Measurements from ENCODE around the gene SCP2.

The SCP2 gene

GRCh38 chr1:52927212-52928014, at the start of gene SCP2:
Gene SCP2, plus strand, starts transcription at chr1:52927276. Its CDS starts 121 bp downstream, at chr1:52927397.
- DNase-seq (ENCODE audit: low read depth in 2 of 2): peak; percentile 63 to 71

GRCh38 chr1:52877554-52877953, 49.5 kb upstream of the SCP2 start:
- DNase-seq (ENCODE audit: low read depth in 2 of 2): no peak

- DNase-seq (ENCODE audit: low read depth in 2 of 2): no peak
Observed at GRCh38 chr1:52880206-52880605, 46.9 kb upstream of the SCP2 start.

GRCh38 chr1:52887483-52887882, 39.6 kb upstream of the SCP2 start:
- no peak for DNase-seq (ENCODE audit: low read depth in 2 of 2)

GRCh38 chr1:52892424-52893215, 34.5 kb upstream of the SCP2 start:
- DNase-seq (ENCODE audit: low read depth in 2 of 2): no peak

- no peak for DNase-seq (ENCODE audit: low read depth in 2 of 2)
Observed at GRCh38 chr1:52899445-52899894, 27.6 kb upstream of the SCP2 start.

- DNase-seq (ENCODE audit: low read depth in 2 of 2): no peak
Observed at GRCh38 chr1:52900402-52900801, 26.7 kb upstream of the SCP2 start.

GRCh38 chr1:52901384-52901783, 25.7 kb upstream of the SCP2 start:
- no peak for DNase-seq (ENCODE audit: low read depth in 2 of 2)

- DNase-seq (ENCODE audit: low read depth in 2 of 2): no peak
Observed at GRCh38 chr1:52904208-52904926, 22.7 kb upstream of the SCP2 start.

GRCh38 chr1:52904927-52905698, 22.0 kb upstream of the SCP2 start:
- peak in 1 of 2 experiments; percentile 15 for DNase-seq (ENCODE audit: low read depth in 2 of 2)

- no peak for DNase-seq (ENCODE audit: low read depth in 2 of 2)
Observed at GRCh38 chr1:52906135-52906603, 20.9 kb upstream of the SCP2 start.

- DNase-seq (ENCODE audit: low read depth in 2 of 2): no peak
Observed at GRCh38 chr1:52907068-52907811, 19.8 kb upstream of the SCP2 start.

- DNase-seq (ENCODE audit: low read depth in 2 of 2): no peak
Observed at GRCh38 chr1:52907812-52908153, 19.3 kb upstream of the SCP2 start.

GRCh38 chr1:52911541-52911940, 15.5 kb upstream of the SCP2 start:
- no peak for DNase-seq (ENCODE audit: low read depth in 2 of 2)

GRCh38 chr1:52913014-52913413, 14.1 kb upstream of the SCP2 start:
- DNase-seq (ENCODE audit: low read depth in 2 of 2): no peak

- no peak for DNase-seq (ENCODE audit: low read depth in 2 of 2)
Observed at GRCh38 chr1:52913537-52913936, 13.5 kb upstream of the SCP2 start.

GRCh38 chr1:52914463-52914862, 12.6 kb upstream of the SCP2 start:
- DNase-seq (ENCODE audit: low read depth in 2 of 2): no peak

- no peak for DNase-seq (ENCODE audit: low read depth in 2 of 2)
Observed at GRCh38 chr1:52915211-52915854, 11.7 kb upstream of the SCP2 start.

- DNase-seq (ENCODE audit: low read depth in 2 of 2): no peak
Observed at GRCh38 chr1:52915855-52916220, 11.2 kb upstream of the SCP2 start.

- DNase-seq (ENCODE audit: low read depth in 2 of 2): no peak
Observed at GRCh38 chr1:52916241-52916975, 10.7 kb upstream of the SCP2 start.
